Parathyroid adenoma (tissue), 2 donors: ENCODE data around the gene CNTNAP2.

ENCODE experiments used
- H2AFZ ChIP-seq: fragments of 300-600 bp; sonication (generic); one replicate; pipeline ENCODE4 v1.7.0; 2017; ENCODE audit warnings: antibody characterized with exemption, mild to moderate bottlenecking
- H3K27ac ChIP-seq: fragments of 300-600 bp; sonication (generic); one replicate; pipeline ENCODE4 v1.7.0; 2017
- H3K27me3 ChIP-seq: fragments of 300-600 bp; sonication (generic); one replicate; pipeline ENCODE4 v1.7.0; 2017; ENCODE audit warnings: low read length; ENCODE audit not compliant: control insufficient read depth, insufficient read depth
- H3K36me3 ChIP-seq: fragments of 300-600 bp; sonication (generic); one replicate; pipeline ENCODE4 v1.7.0; 2017; ENCODE audit warnings: low read length; ENCODE audit not compliant: control insufficient read depth, insufficient read depth
- H3K4me1 ChIP-seq: fragments of 300-600 bp; sonication (generic); one replicate; pipeline ENCODE4 v1.7.0; 2017; ENCODE audit warnings: control low read depth
- H3K4me2 ChIP-seq: fragments of 300-600 bp; sonication (generic); one replicate; pipeline ENCODE4 v1.7.0; 2017; ENCODE audit warnings: low read length
- H3K4me3 ChIP-seq: fragments of 300-600 bp; sonication (generic); one replicate; pipeline ENCODE4 v1.7.0; 2017; ENCODE audit warnings: low read depth, low read length
- H3K79me2 ChIP-seq: fragments of 300-600 bp; sonication (generic); one replicate; pipeline ENCODE4 v1.7.0; 2017; ENCODE audit warnings: control low read depth
- H3K9ac ChIP-seq: fragments of 300-600 bp; sonication (generic); one replicate; pipeline ENCODE4 v1.7.0; 2017; ENCODE audit warnings: mild to moderate bottlenecking
- H3K9me3 ChIP-seq: fragments of 300-600 bp; sonication (generic); one replicate; pipeline ENCODE4 v1.7.0; 2017; ENCODE audit warnings: low read length; ENCODE audit not compliant: control insufficient read depth
- TF ChIP-seq, protein P1 (sequence below): fragments of 300-600 bp; sonication (generic); IDR thresholded peaks from one replicate; pipeline ENCODE4 v1.7.0; 2017; ENCODE audit warnings: antibody characterized with exemption, mild to moderate bottlenecking
- donor health status: primary hyperparathyroidism.

Gene CNTNAP2

DNA sequence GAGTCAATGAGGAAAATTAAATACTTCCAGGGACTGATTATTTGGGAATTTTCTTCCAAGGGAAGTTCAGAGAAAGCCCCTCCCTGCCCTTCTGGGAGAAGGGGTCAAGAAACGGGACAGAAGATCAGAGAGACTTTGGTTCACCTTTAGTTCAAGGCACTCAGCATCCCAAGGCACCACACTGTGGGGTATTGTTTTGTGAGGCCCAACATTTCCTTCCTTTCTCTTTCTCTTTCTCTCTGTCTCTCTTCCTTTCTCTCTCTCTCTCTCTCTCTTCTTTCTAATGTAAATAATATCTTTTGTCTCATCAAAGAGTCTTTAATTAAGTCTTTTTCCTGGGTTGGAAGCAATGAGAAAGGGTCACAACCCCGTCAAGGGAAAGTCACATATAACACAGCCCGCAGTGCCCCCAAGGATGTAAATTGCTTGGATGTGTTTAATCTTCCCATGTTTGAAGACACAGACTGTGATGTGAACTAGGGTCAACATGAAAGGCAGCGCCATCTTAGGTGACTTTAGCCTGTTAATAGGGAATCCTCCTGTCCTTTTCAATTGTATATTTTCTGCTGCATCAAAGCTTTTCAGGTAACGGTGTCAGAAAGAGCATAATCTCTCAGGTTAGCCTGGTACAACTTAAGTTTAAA lies 1490.7 kb downstream of the CNTNAP2 start:
- no peaks in the 10 kb centered on the region for H3K9me3 ChIP-seq
- no peaks in the 10 kb centered on the region for H3K4me1 ChIP-seq
- H3K9ac ChIP-seq = no peak overlapping the region
- H3K27me3 ChIP-seq = no peaks in the 10 kb centered on the region
- no peak overlapping the region for H3K27ac ChIP-seq
- no peaks in the 10 kb centered on the region for H3K36me3 ChIP-seq
- H2AFZ ChIP-seq = no peak overlapping the region
- H3K4me2 ChIP-seq = no peak overlapping the region
- H3K79me2 ChIP-seq = no peaks in the 10 kb centered on the region
- no peak overlapping the region for H3K4me3 ChIP-seq
- TF ChIP-seq, protein P1, sequence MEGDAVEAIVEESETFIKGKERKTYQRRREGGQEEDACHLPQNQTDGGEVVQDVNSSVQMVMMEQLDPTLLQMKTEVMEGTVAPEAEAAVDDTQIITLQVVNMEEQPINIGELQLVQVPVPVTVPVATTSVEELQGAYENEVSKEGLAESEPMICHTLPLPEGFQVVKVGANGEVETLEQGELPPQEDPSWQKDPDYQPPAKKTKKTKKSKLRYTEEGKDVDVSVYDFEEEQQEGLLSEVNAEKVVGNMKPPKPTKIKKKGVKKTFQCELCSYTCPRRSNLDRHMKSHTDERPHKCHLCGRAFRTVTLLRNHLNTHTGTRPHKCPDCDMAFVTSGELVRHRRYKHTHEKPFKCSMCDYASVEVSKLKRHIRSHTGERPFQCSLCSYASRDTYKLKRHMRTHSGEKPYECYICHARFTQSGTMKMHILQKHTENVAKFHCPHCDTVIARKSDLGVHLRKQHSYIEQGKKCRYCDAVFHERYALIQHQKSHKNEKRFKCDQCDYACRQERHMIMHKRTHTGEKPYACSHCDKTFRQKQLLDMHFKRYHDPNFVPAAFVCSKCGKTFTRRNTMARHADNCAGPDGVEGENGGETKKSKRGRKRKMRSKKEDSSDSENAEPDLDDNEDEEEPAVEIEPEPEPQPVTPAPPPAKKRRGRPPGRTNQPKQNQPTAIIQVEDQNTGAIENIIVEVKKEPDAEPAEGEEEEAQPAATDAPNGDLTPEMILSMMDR = no peak

DNA sequence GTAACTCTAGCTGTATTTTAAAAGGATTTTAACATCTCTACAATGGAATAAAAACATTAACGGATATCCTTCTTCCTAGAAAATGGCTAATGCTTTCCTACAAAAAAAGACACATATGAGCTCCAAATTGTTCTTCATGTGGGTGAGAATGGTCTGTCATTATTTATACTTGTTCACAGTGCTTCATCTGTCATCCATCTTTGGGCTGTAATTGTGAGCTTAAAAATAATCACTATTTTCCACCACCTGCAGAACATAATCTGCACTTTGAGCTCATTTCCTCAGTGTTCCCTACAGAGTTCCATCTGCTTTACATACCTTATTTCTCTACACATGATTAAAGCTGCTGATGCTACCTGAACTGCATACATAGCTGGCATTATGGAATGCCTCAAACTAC lies 1494.8 kb downstream of the CNTNAP2 start:
- no peak overlapping the region for H3K27ac ChIP-seq
- H3K36me3 ChIP-seq = no peaks in the 10 kb centered on the region
- H3K9ac ChIP-seq = no peak overlapping the region
- TF ChIP-seq, protein P1 = no peak
- no peaks in the 10 kb centered on the region for H3K4me1 ChIP-seq
- H3K27me3 ChIP-seq = no peaks in the 10 kb centered on the region
- H3K4me3 ChIP-seq = no peak overlapping the region
- H3K4me2 ChIP-seq = no peak overlapping the region
- H3K79me2 ChIP-seq = no peaks in the 10 kb centered on the region
- no peak overlapping the region for H2AFZ ChIP-seq
- no peaks in the 10 kb centered on the region for H3K9me3 ChIP-seq

DNA sequence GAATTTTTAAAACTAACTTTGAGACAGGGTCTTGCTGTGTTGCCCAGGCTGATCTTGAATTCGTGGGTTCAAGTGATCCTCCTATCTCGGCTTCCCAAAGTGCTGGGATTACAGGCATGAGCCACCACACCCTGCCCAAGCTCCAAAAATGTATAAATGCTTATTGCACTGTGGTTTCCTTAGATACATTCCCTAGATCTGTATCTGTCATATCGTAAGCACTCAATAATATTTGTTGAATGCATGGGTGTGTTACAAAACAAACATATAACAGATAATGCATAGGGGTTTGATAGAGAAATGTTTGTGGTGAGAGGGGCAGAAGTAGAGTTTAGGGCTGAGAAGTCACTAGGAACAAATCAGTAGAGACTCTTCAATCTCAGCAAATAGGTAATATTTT lies 1518.7 kb downstream of the CNTNAP2 start:
- TF ChIP-seq, protein P1 = no peak
- Histone ChIP-seq H3K4me2 (no peak overlapping the region), H3K4me1 (no peaks in the 10 kb centered on the region), H3K9me3 (no peaks in the 10 kb centered on the region), H3K79me2 (no peaks in the 10 kb centered on the region), H3K27ac (no peak overlapping the region), H3K36me3 (no peaks in the 10 kb centered on the region), H3K4me3 (no peak overlapping the region), H2AFZ (no peak overlapping the region), H3K9ac (no peak overlapping the region), H3K27me3 (no peaks in the 10 kb centered on the region)

DNA sequence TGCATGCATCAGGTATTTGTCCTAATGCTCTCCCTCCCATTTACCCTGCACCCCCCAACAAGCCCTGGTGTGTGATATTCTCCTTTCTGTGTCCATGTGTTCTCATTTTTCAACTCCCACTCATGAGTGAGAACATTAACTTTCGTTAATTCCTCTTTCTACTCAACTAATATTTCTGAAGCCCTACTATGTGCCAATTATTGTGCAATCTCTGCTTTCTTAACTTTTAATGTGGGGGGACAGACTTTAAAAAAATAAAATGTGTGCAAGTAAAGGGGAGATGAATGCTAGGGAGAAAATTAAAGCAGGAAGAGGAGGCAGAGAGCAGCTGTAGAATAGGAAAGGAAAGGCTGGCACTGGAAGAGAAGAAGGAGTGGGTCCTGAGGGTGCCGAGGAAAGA lies 1520.0 kb downstream of the CNTNAP2 start:
- Histone ChIP-seq H3K4me2 (no peak overlapping the region), H3K4me1 (no peaks in the 10 kb centered on the region), H3K36me3 (no peaks in the 10 kb centered on the region), H3K9me3 (no peaks in the 10 kb centered on the region), H3K9ac (no peak overlapping the region), H3K27ac (no peak overlapping the region), H2AFZ (no peak overlapping the region), H3K79me2 (no peaks in the 10 kb centered on the region), H3K4me3 (no peak overlapping the region), H3K27me3 (no peaks in the 10 kb centered on the region)
- TF ChIP-seq, protein P1 = no peak

DNA sequence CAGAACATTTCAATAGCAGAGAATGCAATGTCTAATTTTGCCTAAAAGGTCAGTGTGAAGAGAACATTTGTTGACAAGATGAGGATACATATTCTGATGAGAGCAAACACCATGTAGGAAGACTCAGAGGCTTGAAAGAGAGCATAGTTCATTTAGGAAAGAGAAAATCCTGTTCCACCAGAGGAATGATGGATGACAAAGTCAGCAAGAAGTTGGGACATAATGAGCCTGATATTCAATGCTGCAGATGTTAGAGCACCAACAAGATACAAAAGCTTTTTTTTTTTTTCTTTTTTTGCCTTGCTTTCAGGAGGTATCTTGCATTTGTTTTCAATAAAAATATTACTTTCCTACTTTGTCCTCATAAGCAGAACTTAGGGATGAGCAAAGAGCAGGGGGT lies 1522.0 kb downstream of the CNTNAP2 start:
- no peaks in the 10 kb centered on the region for H3K27me3 ChIP-seq
- no peak overlapping the region for H3K4me2 ChIP-seq
- H3K4me1 ChIP-seq = no peaks in the 10 kb centered on the region
- H3K4me3 ChIP-seq = no peak overlapping the region
- H3K9ac ChIP-seq = no peak overlapping the region
- no peaks in the 10 kb centered on the region for H3K36me3 ChIP-seq
- no peaks in the 10 kb centered on the region for H3K9me3 ChIP-seq
- no peak overlapping the region for H2AFZ ChIP-seq
- H3K79me2 ChIP-seq = no peaks in the 10 kb centered on the region
- H3K27ac ChIP-seq = no peak overlapping the region
- TF ChIP-seq, protein P1 = no peak
